ENCODE data around the gene SBF2. TPM values are rescaled to one million over a fixed set of nuclear protein-coding genes. Genes with fewer than 3 reads are reported as not detected.

Gene SBF2
- total RNA-seq, 1 donor from 2014 or later, result 30.7 TPM

GRCh38 chr11:10302359-10302743 is 8.3 kb upstream of the SBF2 start:
- DNase-seq, result no peak
- Mint-ChIP-seq H3K36me3 (ENCODE audit: unreplicated experiment) (no peaks in the 10 kb centered on the region), H3K4me3 (ENCODE audit: unreplicated experiment) (peak overlapping the region; percentile 98), H3K4me1 (ENCODE audit: low read depth, unreplicated experiment) (peaks cover 7% of the 10 kb centered on the region), H3K9me3 (ENCODE audit: unreplicated experiment) (peaks cover 2% of the 10 kb centered on the region), H3K27ac (ENCODE audit: unreplicated experiment) (no peak overlapping the region), H3K27me3 (ENCODE audit: unreplicated experiment) (peaks cover 20% of the 10 kb centered on the region)
- TF ChIP-seq CTCF (IDR thresholded peaks at IDR 0.05; ENCODE audit: partially characterized antibody, unreplicated experiment), result no peak

GRCh38 chr11:10301656-10302358 is 7.8 kb upstream of the SBF2 start:
- H3K9me3 Mint-ChIP-seq (ENCODE audit: unreplicated experiment), result peaks cover 2% of the 10 kb centered on the region
- peaks cover 17% of the 10 kb centered on the region for H3K27me3 Mint-ChIP-seq (ENCODE audit: unreplicated experiment)
- TF ChIP-seq CTCF (IDR thresholded peaks at IDR 0.05; ENCODE audit: partially characterized antibody, unreplicated experiment), result no peak
- no peak overlapping the region for H3K27ac Mint-ChIP-seq (ENCODE audit: unreplicated experiment)
- no peaks in the 10 kb centered on the region for H3K36me3 Mint-ChIP-seq (ENCODE audit: unreplicated experiment)
- no peak for DNase-seq
- H3K4me3 Mint-ChIP-seq (ENCODE audit: unreplicated experiment), result no peak overlapping the region
- peaks cover 6% of the 10 kb centered on the region for H3K4me1 Mint-ChIP-seq (ENCODE audit: low read depth, unreplicated experiment)

GRCh38 chr11:10298342-10298741 is 4.3 kb upstream of the SBF2 start:
- H3K27me3 Mint-ChIP-seq (ENCODE audit: unreplicated experiment), result peaks cover 5% of the 10 kb centered on the region
- no peak overlapping the region for H3K27ac Mint-ChIP-seq (ENCODE audit: unreplicated experiment)
- no peak for TF ChIP-seq CTCF (IDR thresholded peaks at IDR 0.05; ENCODE audit: partially characterized antibody, unreplicated experiment)
- H3K4me3 Mint-ChIP-seq (ENCODE audit: unreplicated experiment), result no peak overlapping the region
- DNase-seq, result no peak
- H3K4me1 Mint-ChIP-seq (ENCODE audit: low read depth, unreplicated experiment), result peaks cover under 1% of the 10 kb centered on the region
- no peaks in the 10 kb centered on the region for H3K36me3 Mint-ChIP-seq (ENCODE audit: unreplicated experiment)
- H3K9me3 Mint-ChIP-seq (ENCODE audit: unreplicated experiment), result peaks cover 5% of the 10 kb centered on the region

- no peak for DNase-seq
- Mint-ChIP-seq H3K36me3 (ENCODE audit: unreplicated experiment) (no peaks in the 10 kb centered on the region), H3K4me1 (ENCODE audit: low read depth, unreplicated experiment) (no peaks in the 10 kb centered on the region), H3K27me3 (ENCODE audit: unreplicated experiment) (peaks cover 2% of the 10 kb centered on the region), H3K9me3 (ENCODE audit: unreplicated experiment) (peaks cover 4% of the 10 kb centered on the region), H3K4me3 (ENCODE audit: unreplicated experiment) (peak overlapping the region; percentile 92), H3K27ac (ENCODE audit: unreplicated experiment) (no peak overlapping the region)
- TF ChIP-seq CTCF (IDR thresholded peaks at IDR 0.05; ENCODE audit: partially characterized antibody, unreplicated experiment), result no peak
These were observed 1.3 kb upstream of the SBF2 start for GRCh38 chr11:10295064-10295901.

Measured in glutamatergic neuron (in vitro differentiated cells).